ENCODE results near the gene RNF175.
"Not testable (repeated sequence)": the region's sequence is repeated elsewhere in the genome, so short reads cannot be mapped to it uniquely, and the experiment has no call there.

The RNF175 gene

GRCh38 chr4:153669838-153670237 lies 90.0 kb downstream of the RNF175 start:
- no peak for DNase-seq

DNA sequence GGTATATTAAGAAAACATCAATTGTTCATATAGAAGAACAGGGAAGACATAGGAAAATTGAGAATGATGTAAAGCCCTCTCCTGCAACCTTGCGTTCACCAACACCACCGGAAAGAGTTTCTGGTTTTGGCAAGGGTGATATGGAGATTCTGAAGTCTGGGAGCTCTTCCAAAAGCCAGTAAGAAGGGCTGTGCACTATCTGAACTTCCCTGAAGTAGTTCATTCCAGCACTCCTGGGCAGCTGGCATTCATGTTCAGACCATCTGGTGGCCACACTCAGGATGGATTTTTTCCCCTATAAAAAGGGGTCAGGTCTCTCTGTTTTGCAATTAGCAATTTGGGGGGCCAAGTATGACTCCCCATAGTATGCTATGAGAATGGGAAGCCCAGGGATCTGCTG lies 91.2 kb downstream of the RNF175 start:
- no peak for DNase-seq

DNA sequence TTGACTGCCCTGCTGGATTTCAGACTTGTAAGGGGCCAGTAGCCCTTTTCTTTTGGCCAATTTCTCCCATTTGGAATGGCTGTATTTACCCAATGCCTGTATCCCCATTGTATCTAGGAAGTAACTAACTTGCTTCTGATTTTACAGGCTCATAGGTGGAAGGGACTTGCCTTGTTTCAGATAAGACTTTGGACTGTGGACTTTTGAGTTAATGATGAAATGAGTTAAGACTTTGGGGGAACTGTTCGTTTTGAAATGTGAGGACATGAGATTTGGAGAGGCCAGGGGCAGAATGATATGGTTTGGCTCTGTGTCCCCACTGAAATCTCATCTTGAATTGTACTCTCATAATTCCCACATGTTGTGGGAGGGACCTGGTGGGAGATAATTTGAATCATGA lies 93.3 kb downstream of the RNF175 start:
- DNase-seq, result not testable (repeated sequence)

DNA sequence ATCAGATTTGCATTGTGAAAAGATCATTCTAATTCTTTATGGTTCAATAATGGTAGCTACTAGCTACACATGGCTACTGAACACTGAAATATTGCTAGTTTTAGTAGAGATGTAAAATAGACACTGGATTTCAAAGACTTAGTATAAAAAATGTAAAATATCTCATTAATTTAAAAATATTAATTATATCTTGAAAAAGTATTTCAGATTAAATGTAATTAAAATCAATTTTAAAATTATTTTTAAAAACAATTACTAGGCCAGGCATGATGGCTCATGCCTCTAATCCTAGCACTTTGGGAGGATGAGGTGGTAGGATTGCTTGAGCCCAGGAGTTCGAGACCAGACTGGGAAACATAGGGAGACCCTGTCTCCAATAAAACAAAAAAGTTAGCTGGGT lies 96.2 kb downstream of the RNF175 start:
- no peak for DNase-seq

DNA sequence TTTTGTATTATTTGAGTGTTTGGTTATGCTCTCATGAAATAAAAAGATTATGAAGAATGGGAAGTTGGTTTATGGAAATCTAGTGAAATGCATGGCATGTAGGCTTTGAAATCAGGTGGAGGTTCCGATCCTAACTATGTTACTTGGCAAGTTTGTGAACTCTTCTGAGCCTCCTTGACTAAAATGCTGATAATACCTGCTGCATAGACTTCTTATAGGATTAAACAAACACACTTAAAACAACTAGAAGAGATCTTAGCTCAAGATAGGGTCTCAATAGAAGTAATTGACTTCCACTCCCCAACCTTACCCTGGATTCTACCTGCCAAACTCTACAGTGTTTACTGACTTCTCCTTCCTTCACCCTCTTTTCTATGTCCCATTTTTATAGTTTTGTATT lies 97.9 kb downstream of the RNF175 start:
- DNase-seq, result no peak

GRCh38 chr4:153661215-153661822 lies 98.5 kb downstream of the RNF175 start:
- DNase-seq, result no peak
